ENCODE data around the gene ARG2. TPM values are rescaled to one million over a fixed set of nuclear protein-coding genes. Genes with fewer than 3 reads are reported as not detected.

The ARG2 gene
- total and polyA plus RNA-seq, 9 of the 15 experiments (the other 6 are each of a cell fraction or from before 2014, with no cell fraction given): 6.2 to 75.0 (median 17.8) TPM

DNA sequence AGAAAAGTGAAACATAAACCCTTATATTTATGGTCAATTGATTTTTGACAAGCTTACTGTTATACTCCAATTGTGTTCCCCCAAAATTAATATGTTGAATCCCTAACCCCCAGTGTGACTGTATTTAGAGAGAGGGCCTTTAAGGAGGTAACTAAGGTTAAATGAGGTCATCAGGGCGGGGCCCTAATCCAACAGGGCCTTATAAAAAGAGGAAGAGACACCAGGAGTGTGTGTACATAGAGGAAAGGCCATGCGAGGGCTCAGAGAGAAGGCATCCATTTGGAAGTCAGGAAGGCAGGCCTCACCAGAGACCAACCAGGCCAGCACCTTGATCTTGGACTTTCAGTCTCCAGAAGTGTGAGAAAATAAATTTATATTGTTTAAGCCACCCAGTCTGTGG is 61.2 kb downstream of the ARG2 start (continued):
- no peak for TF ChIP-seq ZNF644 (tag; IDR thresholded peaks at IDR 0.05; ENCODE audit: low read depth)
- TF ChIP-seq FOXA3 (CRISPR knock-in tag; conservative IDR thresholded peaks at IDR 0.05 in 1 of 2, IDR thresholded peaks at IDR 0.05 in 1 of 2): peak; percentile 35 to 78; a peak in 3 of 4 replicates

GRCh38 chr14:67683842-67684241 is 64.1 kb downstream of the ARG2 start:
- H3K27me3 ChIP-seq (ENCODE audit: control insufficient read depth in 2 of 2, insufficient read depth in 2 of 2, low read length in 2 of 2): no peaks in the 10 kb centered on the region
- no peak overlapping the region for H3K27ac ChIP-seq (ENCODE audit: extremely low read depth, low read depth, low read length)
- peaks cover 81% of the 10 kb centered on the region for H3K36me3 ChIP-seq (ENCODE audit: control insufficient read depth, insufficient read depth, low read length)
- ATAC-seq (no peak), DNase-seq (ENCODE audit: extremely low read depth in 1 of 4, low spot score in 3 of 4) (no peak), FAIRE-seq (no peak)
- BruUV-seq (replicated peaks): TSS peak; percentile 9
- intact Hi-C loops (cut with micrococcal nuclease): no loop called here
- no peak overlapping the region for H3K4me2 ChIP-seq (ENCODE audit: insufficient read depth, low read length)
- in situ Hi-C loops (cut with MboI): no loop called here
- H4K20me1 ChIP-seq (replicated peaks; ENCODE audit: control insufficient read depth, insufficient read depth, low read length): no peaks in the 10 kb centered on the region
- no peak overlapping the region for H2AFZ ChIP-seq (ENCODE audit: low read depth, low read length)
- H3K9me3 ChIP-seq (replicated peaks; ENCODE audit: control insufficient read depth, insufficient read depth, low read depth, low read length): no peaks in the 10 kb centered on the region
- no peaks in the 10 kb centered on the region for H3K9me1 ChIP-seq (ENCODE audit: control insufficient read depth, insufficient read depth, low read length)
- ChIA-PET POLR2A (interaction anchor here (0.7 to 0.8 kb wide), 2 partner anchors 10 kb away, joined by 3 read pairs; no protein-coding TSS in a partner anchor), CTCF (ENCODE audit: low intra/inter-chr PET ratio) (no interaction called here)
- peaks cover 25% of the 10 kb centered on the region for H3K79me2 ChIP-seq (ENCODE audit: control insufficient read depth, insufficient read depth, low read length)
- H3K4me3 ChIP-seq: no peak overlapping the region
- H3K4me1 ChIP-seq (replicated peaks in 1 of 2; ENCODE audit: control insufficient read depth in 2 of 2, insufficient read depth in 2 of 2, low read length in 2 of 2): peaks cover 11 to 26% of the 10 kb centered on the region in 2 experiments
- no peak overlapping the region for H3K9ac ChIP-seq (ENCODE audit: insufficient read depth in 1 of 2, low read depth in 2 of 2, low read length in 2 of 2)
- TF ChIP-seq CHCHD3 (CRISPR knock-in tag; IDR thresholded peaks at IDR 0.05) (no peak), HDAC6 (IDR thresholded peaks at IDR 0.05; ENCODE audit: low read depth, low read length) (no peak), KDM5B (IDR thresholded peaks at IDR 0.05; ENCODE audit: insufficient replicate concordance, low read depth, low read length) (no peak)
- TF ChIP-seq, protein P1, sequence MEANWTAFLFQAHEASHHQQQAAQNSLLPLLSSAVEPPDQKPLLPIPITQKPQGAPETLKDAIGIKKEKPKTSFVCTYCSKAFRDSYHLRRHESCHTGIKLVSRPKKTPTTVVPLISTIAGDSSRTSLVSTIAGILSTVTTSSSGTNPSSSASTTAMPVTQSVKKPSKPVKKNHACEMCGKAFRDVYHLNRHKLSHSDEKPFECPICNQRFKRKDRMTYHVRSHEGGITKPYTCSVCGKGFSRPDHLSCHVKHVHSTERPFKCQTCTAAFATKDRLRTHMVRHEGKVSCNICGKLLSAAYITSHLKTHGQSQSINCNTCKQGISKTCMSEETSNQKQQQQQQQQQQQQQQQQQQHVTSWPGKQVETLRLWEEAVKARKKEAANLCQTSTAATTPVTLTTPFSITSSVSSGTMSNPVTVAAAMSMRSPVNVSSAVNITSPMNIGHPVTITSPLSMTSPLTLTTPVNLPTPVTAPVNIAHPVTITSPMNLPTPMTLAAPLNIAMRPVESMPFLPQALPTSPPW (CRISPR knock-in tag; IDR thresholded peaks at IDR 0.05): no peak
